NCI-H2081 treated with DMSO at 0.1 percent for 48 hours (cell line): ENCODE data around the gene TSR3.
A peak's percentile ranks its signal among the peaks of the same experiment; 100 is the strongest.

Experiments
- DNase-seq: peaks from one replicate; lab custom pipeline; 2025; lab: John Stamatoyannopoulos, UW

Gene TSR3

DNA sequence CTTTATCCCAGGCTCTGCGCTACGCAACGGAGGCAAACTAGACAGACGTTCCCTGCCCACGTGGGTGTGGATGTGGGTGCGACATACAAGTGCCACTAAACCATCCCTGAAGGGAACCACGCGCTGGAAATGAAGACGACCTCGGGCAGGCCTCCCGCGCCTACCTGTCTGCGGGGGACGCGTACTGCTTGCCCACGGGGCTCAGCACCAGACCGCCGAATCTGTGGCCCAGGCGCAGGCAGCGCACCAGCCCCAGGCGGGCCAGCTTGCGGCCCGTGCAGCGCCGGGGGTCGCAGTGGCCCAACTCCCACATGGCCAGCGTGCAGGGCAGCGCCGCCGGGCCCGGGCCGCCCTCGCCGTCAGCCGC is 480 bp downstream of the TSR3 start:
- no peak for DNase-seq

- no peak for DNase-seq
These were observed 987 bp downstream of the TSR3 start for GRCh38 chr16:1350691-1351090.

DNA sequence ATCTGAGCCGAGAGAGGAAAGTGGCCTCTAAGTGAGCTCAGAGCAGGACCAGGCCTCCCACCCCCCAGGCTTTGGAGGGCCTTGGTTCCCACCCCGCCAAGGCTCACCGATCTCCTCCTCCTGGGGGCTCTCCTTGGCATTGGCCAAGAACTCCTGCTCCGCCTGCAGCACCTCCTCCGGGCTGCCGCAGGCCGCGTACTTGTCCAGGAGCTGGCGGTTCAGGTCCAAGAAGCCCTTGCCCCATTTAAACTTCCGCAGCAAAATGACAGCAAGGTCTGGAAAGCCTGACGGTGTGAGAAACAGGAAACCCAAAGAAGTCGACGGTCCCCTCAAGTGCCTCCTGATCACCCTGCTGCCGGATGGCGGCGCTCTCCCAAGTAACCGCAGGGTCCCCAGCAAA is 1.7 kb downstream of the TSR3 start:
- DNase-seq: no peak

- no peak for DNase-seq
These were observed 2.3 kb downstream of the TSR3 start for GRCh38 chr16:1349351-1349750.

- no peak for DNase-seq
These were observed 2.8 kb downstream of the TSR3 start for GRCh38 chr16:1348926-1349325.

DNA sequence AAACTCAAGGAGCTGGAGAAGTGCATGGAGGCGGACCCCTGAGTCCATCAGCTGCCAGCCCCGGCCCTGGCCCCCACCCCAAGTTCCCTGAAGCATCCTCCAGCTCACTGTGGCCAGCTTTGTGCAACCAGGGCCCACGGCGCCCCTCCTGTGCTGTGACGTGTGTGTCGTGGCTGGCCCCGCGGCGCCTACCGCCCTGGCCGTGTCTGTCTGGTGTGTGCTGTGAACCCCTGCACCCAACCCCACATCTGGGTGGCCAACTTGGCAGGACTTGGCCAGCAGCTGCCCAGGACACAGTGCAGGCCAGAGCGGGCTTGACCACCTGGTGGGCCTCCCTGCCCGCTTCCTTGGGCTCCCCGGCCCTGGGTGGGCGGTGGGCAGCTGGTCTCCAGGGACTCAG is 3.2 kb downstream of the TSR3 start:
- no peak for DNase-seq

- no peak for DNase-seq
These were observed 3.7 kb downstream of the TSR3 start for GRCh38 chr16:1347962-1348361.

DNA sequence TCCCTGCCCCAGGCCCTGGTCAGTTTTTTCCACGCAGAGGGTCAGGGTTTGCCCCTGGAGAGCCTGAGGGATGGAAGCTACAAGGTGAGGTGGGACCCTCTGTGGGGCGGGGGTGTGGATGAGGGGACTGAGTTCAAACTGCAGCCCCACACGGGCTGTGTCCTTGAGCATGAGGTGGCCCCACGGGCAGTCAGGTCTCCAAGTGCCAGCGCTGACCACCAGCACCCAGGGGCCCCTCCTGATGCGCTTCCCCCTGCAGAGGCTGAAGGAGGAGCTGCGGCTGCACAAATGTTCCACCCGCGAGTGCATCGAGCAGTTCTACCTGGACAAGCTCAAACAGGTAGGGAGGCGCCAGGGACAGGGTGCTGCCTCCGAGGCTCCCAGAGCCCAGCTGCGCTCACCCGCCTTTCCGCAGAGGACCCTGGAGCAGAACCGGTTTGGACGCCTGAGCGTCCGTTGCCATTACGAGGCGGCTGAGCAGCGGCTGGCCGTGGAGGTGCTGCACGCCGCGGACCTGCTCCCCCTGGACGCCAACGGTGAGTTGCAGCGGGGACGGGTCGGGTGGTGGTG is 4.3 kb downstream of the TSR3 start:
- no peak for DNase-seq

DNA sequence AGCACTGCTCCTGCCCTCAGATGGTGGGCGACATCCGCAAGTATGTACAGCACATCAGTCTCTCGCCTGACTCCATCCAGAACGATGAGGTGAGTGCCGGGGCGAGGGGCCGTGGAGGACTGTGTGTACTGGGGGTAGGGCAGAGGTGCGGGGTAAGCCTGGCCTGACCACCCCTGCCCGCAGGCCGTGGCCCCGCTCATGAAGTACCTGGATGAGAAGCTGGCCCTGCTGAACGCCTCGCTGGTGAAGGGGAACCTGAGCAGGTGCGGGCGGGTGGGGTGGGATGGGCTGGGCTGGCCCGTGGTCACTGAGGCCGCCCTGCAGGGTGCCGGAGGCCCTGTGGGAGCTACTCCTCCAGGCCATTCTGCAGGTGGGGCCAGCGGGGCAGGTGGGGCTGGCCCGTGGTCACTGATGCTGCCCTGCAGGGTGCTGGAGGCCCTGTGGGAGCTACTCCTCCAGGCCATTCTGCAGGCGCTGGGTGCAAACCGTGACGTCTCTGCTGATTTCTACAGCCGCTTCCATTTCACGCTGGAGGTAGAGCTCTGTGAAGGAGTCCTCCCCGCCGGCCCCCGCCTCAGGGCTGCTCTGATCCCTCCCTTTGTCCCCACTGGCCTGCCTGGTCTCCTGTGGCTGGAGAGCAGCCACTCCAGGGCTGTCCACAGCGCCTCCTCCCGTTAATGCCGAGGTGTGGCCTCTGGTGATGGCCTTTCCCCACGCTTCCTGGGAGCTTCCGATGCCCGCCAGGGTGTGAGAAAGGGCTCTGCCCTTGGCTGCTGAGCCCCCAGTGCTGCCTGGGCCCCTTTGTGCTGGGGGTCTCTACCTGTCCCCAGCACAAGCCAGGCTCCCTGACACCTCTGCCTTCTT is 5.0 kb downstream of the TSR3 start:
- no peak for DNase-seq

GRCh38 chr16:1345651-1346421 is 5.8 kb downstream of the TSR3 start:
- no peak for DNase-seq

DNA sequence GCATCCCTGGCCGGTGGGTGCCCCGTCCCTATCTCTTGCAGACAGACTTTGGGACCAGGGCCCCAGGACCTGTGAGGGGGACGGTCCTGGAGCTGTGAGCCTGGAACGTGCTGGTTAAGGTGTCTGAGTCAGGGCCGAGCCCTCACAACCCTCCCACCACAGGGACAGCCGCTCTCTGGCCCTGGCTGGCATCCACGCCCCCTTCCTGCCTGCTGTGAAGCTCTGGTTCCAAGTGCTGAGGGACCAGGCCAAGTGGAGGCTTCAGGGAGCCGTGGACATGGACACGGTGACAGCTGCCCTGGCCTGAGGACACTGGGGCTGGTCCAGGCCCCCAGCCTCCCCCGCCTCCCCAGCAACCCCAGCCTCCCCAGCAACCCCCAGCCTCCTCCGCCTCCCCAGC is 6.6 kb downstream of the TSR3 start:
- no peak for DNase-seq

DNA sequence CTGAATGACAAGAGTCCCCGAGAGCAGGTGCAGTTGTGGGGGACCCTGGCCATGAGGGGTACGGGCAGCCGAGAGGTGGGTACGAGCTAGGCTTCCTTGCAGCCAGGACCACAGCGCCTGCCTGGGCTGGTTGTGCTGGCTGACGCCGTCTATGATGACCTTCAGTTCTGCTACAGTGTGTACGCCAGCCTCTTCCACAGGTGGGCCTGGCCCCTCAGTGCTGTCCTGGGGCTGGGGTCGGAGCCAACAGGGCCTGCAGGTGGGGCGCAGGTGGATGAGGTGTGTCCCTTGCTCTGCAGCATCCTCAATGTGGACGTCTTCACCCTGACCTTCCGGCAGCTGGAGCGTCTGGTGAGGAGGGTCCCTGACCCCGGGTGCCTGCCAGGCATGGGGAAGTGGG is 7.2 kb downstream of the TSR3 start:
- DNase-seq: no peak

GRCh38 chr16:1343428-1344242 is 8.0 kb downstream of the TSR3 start:
- no peak for DNase-seq

DNA sequence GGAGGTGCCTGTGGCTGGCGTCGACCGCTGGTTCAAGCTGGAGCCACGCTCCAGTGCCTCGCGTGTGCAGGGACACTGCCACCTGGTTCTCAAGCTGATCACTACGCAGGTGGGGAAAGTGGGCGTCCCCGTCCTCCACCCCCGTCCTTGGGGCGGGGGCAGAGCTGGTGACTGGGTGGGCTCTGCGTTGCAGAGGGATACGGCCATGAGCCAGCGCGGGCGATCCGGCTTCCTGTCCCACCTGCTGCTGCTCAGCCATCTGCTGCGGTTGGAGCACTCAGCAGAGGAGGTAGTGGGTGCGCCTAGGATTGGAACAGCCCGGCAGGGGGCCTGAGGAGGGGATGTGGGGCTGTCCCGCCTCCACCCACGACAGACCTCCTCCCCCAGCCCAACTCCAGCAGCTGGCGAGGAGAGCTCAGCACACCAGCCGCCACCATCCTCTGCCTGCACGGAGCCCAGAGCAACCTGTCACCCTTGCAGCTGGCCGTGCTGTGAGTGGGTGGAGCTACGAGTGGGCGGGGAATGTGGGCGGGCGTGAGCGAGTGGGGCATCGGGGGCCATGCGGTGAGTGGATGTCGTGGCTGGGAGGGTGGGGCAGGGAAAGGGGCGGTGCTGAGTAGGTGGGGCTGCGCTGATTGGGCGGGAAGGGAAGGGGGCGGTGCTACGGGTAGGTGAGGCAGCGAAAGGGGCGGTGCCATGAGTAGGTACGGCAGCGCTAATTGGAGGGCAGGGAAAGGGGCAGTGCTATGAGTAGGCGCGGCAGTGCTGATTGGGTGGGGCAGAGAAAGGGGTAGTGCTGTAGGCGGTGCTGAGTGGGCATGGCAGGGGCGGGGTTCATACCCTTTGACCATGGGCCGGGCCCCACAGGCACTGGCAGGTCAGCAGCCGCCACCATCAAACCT is 8.9 kb downstream of the TSR3 start:
- DNase-seq: peak; percentile 64

DNA sequence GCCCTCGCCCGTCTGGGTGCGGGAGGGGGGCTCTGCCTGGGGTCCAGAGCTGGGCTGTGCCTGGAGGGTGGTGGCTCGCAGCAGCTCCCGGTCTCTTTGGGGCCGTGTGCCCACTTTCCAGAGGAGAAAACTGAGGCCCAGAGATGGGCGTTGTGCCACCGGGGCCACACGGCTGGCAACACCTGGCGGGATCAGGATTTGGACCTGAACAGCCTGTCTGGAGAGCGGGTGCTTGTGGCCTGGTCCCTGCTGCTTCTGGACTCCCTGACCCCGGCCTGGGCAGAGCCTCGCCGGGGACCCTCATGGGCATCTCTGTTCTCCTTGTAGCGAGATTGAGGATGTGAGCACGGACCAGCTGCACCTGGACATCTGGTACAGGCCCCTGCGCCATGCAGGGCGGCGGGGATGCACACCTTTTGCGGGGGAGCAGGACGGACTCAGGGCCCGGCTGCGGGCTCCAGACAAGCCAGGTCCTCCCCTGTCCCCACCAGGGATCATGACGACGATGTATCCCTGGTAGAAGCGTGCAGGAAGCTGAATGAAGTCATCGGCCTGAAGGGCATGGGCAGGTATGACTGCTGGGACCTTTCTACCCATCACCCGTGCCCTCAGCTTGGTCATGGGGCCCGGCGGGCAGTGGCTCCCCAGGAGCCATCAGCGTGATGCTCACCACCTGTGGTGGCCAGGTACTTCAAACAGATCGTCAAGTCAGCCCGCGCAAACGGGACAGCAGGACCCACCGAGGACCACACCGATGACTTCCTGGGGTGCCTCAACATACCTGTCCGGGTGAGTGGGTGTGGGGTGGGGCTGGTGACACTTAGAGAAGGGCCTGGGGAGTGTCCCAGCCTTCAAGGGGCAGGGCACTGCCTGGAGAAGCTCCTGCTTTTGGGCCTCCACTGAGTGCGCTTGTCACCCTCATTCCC is 9.9 kb downstream of the TSR3 start:
- DNase-seq: no peak

GRCh38 chr16:1340730-1341494 is 10.8 kb downstream of the TSR3 start:
- DNase-seq: no peak

DNA sequence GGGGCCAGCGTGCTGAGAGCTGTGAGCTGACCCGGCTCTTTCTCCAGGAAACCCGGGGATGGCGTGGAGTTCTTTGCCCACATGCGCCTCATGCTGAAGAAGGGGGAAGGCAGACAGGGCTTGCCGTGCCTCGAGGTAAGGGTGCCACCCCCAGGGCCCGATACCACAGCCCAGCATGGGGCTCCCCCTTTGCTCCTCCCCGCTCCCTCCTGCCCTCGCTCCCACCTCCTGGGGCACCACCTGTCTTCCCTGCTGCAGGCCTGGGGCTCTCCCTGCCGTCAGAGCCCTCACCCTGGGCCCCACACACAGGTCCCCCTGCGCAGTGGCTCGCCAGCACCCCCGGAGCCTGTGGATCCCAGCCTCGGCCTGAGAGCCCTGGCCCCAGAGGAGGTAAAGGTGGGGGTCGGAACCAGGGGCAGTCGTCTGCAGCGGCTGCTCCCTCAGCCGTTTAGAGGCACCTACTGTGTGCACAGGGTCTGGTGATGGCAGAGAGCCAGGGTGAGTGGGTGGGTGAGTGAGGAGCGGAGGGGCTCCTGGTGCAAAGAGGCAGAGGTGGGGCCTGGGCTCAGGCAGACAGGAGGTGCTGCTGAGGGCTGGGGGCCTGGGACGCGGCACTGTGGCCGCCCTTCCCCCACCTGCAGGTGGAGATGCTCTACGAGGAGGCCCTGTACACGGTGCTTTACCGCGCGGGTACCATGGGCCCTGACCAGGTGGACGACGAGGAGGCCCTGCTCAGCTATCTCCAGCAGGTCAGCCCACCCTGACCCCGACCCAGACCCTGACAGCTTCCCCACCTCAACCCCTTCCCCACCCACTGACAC is 12.6 kb downstream of the TSR3 start:
- no peak for DNase-seq

DNA sequence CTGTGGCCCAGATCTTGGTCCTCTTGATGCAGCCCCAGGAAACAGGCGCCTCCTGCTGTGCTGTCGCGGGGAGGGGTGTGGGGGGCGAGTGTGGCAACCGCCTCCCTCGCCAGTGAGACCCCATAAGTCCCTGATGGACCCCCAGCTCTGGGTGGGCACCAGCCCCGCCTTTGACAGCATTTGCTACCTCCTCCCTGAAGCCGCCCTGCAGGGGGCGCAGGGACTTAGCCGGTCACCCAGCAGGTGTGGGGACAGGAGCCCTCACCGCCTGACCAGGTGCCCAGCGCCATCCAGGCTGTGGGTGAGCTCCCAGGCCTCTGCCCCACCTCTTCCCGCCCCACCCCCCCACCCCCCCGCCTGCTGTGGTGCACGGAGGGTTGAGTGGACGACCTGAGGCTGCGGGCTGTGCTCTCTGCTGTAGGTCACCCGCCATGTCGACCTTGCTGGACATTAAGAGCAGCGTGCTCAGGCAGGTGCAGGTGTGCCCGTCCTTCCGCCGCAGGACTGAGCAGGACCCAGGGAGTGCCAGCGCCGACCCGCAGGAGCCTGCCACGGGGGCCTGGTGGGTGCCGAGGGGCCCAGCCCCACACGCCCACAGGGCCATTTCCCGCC is 13.5 kb downstream of the TSR3 start:
- no peak for DNase-seq
